OCI-LY3 (cell line): ENCODE results near the gene RGMB.

Experiments
- H2AFZ ChIP-seq: fragments of 200-600, 300-600 bp; shearing (Covaris generic); 2 replicates; pipeline ENCODE4 v1.6.0; 2014; ENCODE audit warnings: antibody characterized with exemption, low read depth, low read length
- H3K27ac ChIP-seq: fragments of 200-600, 300-600 bp; sonication (generic); 2 replicates; pipeline ENCODE4 v1.5.1; 2014; ENCODE audit warnings: mild to moderate bottlenecking, low read length, moderate library complexity, mixed read lengths
- H3K27me3 ChIP-seq: fragments of 200-600, 300-600 bp; sonication (generic); 2 replicates; pipeline ENCODE4 v1.6.1; 2014; ENCODE audit warnings: low read depth, low read length, mixed read lengths
- H3K36me3 ChIP-seq: fragments of 200-600, 300-600 bp; sonication (generic); replicated peaks from 2 replicates; pipeline ENCODE3; 2014; ENCODE audit warnings: low read depth, low read length, mixed read lengths
- H3K4me1 ChIP-seq: fragments of 300-600, 200-600 bp; sonication (generic); 2 replicates; pipeline ENCODE4 v1.6.1; 2014; ENCODE audit warnings: low read length, mixed read lengths
- H3K4me2 ChIP-seq: fragments of 200-600, 300-600 bp; sonication (generic); 2 replicates; pipeline ENCODE4 v1.6.1; 2014; ENCODE audit warnings: low read length, mixed read lengths
- H3K4me3 ChIP-seq: fragments of 300-600, 200-600 bp; sonication (generic); 2 replicates; pipeline ENCODE4 v1.5.1; 2014; ENCODE audit warnings: antibody characterized with exemption, mild to moderate bottlenecking, low read length, moderate library complexity
- H3K79me2 ChIP-seq: fragments of 300-600, 200-600 bp; shearing (Covaris generic); 2 replicates; pipeline ENCODE4 v1.6.1; 2014; ENCODE audit warnings: mild to moderate bottlenecking, low read length, mixed read lengths
- H3K9ac ChIP-seq: fragments of 300-600, 200-600 bp; shearing (Covaris generic); 2 replicates; pipeline ENCODE4 v1.6.0; 2014; ENCODE audit warnings: mild to moderate bottlenecking, low read length, moderate library complexity
- H3K9me3 ChIP-seq: fragments of 200-600, 300-600 bp; shearing (Covaris generic); 2 replicates; pipeline ENCODE4 v1.6.1; 2014; ENCODE audit warnings: low read length, mixed read lengths; ENCODE audit not compliant: insufficient read depth
- H4K20me1 ChIP-seq: fragments of 200-600, 300-600 bp; sonication (generic); 2 replicates; pipeline ENCODE4 v1.6.1; 2016; ENCODE audit warnings: low read length, mixed read lengths; ENCODE audit not compliant: insufficient read depth
- EZH2phosphoT487 ChIP-seq: fragments of 200-600 bp; shearing (Covaris generic); IDR thresholded peaks from 2 replicates; pipeline ENCODE4 v1.6.1; 2018; ENCODE audit warnings: antibody characterized with exemption, mixed run types, low read depth
- TF ChIP-seq, protein P1 (sequence below): fragments of 200-600, 300-600 bp; sonication (generic); IDR thresholded peaks from 2 replicates; pipeline ENCODE4 v1.5.1; 2014; ENCODE audit warnings: antibody characterized with exemption, low read length, low read depth

The RGMB gene

DNA sequence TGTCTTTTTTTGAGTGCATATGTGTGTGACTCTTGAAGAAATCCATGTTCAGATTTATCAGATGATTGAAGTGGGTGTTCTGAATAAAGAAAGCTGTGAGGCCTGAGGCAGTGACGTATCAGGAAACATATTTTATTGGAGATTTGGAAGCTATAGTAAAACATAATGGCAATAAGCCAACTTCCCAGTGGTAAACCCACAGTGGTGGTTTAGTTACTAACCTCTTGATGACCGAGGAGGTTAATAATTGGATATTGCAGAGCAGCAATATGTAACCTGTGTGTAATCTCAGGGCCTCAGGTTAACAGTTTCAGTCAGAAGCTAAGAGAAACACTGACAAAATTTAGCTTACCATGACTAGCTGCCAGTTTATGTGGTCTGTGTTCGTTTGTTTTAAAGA, 6.9 kb downstream of the RGMB start:
- no peak overlapping the region for H3K4me3 ChIP-seq
- peaks cover 9% of the 10 kb centered on the region for H4K20me1 ChIP-seq
- peaks cover 59% of the 10 kb centered on the region for H3K79me2 ChIP-seq
- H3K27ac ChIP-seq: no peak overlapping the region
- peaks cover 14% of the 10 kb centered on the region for H3K36me3 ChIP-seq
- no peaks in the 10 kb centered on the region for H3K9me3 ChIP-seq
- H2AFZ ChIP-seq: no peak overlapping the region
- peaks cover 5% of the 10 kb centered on the region for H3K4me1 ChIP-seq
- H3K9ac ChIP-seq: no peak overlapping the region
- TF ChIP-seq, protein P1, sequence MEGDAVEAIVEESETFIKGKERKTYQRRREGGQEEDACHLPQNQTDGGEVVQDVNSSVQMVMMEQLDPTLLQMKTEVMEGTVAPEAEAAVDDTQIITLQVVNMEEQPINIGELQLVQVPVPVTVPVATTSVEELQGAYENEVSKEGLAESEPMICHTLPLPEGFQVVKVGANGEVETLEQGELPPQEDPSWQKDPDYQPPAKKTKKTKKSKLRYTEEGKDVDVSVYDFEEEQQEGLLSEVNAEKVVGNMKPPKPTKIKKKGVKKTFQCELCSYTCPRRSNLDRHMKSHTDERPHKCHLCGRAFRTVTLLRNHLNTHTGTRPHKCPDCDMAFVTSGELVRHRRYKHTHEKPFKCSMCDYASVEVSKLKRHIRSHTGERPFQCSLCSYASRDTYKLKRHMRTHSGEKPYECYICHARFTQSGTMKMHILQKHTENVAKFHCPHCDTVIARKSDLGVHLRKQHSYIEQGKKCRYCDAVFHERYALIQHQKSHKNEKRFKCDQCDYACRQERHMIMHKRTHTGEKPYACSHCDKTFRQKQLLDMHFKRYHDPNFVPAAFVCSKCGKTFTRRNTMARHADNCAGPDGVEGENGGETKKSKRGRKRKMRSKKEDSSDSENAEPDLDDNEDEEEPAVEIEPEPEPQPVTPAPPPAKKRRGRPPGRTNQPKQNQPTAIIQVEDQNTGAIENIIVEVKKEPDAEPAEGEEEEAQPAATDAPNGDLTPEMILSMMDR: no peak
- no peak for TF ChIP-seq EZH2phosphoT487
- H3K27me3 ChIP-seq: no peaks in the 10 kb centered on the region
- no peak overlapping the region for H3K4me2 ChIP-seq

- TF ChIP-seq, protein P1: no peak
- no peak for TF ChIP-seq EZH2phosphoT487
- Histone ChIP-seq H3K36me3 (peaks cover 14% of the 10 kb centered on the region), H3K4me3 (no peak overlapping the region), H3K4me2 (no peak overlapping the region), H3K9me3 (no peaks in the 10 kb centered on the region), H3K27me3 (no peaks in the 10 kb centered on the region), H3K27ac (no peak overlapping the region), H3K4me1 (no peaks in the 10 kb centered on the region), H3K9ac (no peak overlapping the region), H3K79me2 (peaks cover 47% of the 10 kb centered on the region), H4K20me1 (peaks cover under 1% of the 10 kb centered on the region), H2AFZ (no peak overlapping the region)
Observed at GRCh38 chr5:98781520-98781919, 8.1 kb downstream of the RGMB start.

- H3K4me2 ChIP-seq: no peak overlapping the region
- no peak overlapping the region for H3K27ac ChIP-seq
- peaks cover 44% of the 10 kb centered on the region for H3K79me2 ChIP-seq
- H3K9me3 ChIP-seq: no peaks in the 10 kb centered on the region
- H4K20me1 ChIP-seq: no peaks in the 10 kb centered on the region; the same call in none of the 2 replicates
- H3K36me3 ChIP-seq: peaks cover 14% of the 10 kb centered on the region
- no peak overlapping the region for H3K9ac ChIP-seq
- H2AFZ ChIP-seq: no peak overlapping the region
- no peak overlapping the region for H3K4me3 ChIP-seq
- H3K4me1 ChIP-seq: no peaks in the 10 kb centered on the region
- no peaks in the 10 kb centered on the region for H3K27me3 ChIP-seq
- TF ChIP-seq EZH2phosphoT487: no peak
- TF ChIP-seq, protein P1: no peak
Observed at GRCh38 chr5:98781964-98782363, 8.5 kb downstream of the RGMB start.

DNA sequence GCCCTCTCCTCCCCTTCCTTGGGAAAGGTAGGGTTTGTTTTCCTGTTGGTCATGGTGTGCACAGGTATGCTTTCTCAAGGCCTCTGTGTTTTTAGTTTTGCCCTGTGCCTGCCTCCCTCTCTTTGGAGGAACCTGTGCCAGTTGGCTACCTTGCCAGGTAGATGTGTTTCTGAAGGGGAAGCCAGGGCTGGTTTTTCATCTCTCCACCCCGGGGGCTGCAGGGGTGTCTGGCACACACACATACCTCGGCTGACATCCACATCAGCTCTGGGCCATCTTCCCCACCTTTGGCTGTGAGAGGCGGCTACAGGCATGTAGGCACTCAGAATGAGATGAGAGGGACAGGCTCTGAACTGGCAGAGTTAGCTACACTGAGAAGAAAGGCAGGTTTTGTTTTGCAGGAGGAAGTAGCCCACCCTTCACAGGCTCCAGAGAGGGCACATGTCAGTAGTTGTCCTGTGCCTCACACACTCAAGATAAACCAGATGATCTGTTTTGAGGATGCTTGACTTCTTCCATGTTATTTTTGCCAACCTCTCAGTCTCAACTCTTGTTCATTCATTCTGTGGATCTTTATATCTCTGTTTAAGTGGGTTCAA, 9.7 kb downstream of the RGMB start:
- no peak for TF ChIP-seq EZH2phosphoT487
- TF ChIP-seq, protein P1: no peak
- no peaks in the 10 kb centered on the region; the same call in 1 of the 2 replicates for H4K20me1 ChIP-seq
- no peak overlapping the region for H3K4me3 ChIP-seq
- no peak overlapping the region for H3K9ac ChIP-seq
- H3K27me3 ChIP-seq: no peaks in the 10 kb centered on the region
- H2AFZ ChIP-seq: no peak overlapping the region
- no peak overlapping the region for H3K4me2 ChIP-seq
- no peak overlapping the region for H3K27ac ChIP-seq
- peaks cover 37% of the 10 kb centered on the region for H3K79me2 ChIP-seq
- H3K36me3 ChIP-seq: peaks cover 16% of the 10 kb centered on the region
- no peaks in the 10 kb centered on the region for H3K4me1 ChIP-seq
- H3K9me3 ChIP-seq: no peaks in the 10 kb centered on the region
